CD14-positive monocyte (primary cell): ENCODE measurements around the gene COL17A1. TPM values are rescaled to one million over a fixed set of nuclear protein-coding genes. Genes with fewer than 3 reads are reported as not detected.

Experiments used
- DNase-seq, 3 donors: peaks; one replicate each; pipeline ENCODE4 v3.0.0-alpha.2; 2011 to 2022
- H2AFZ ChIP-seq: 2 replicates; pipeline ENCODE4 v1.6.0; 2012; ENCODE audit warnings: mild to moderate bottlenecking, low read depth, low read length, inconsistent platforms; ENCODE audit not compliant: insufficient read depth, poor library complexity, severe bottlenecking
- H3K27ac ChIP-seq, 2 donors: 1 replicate in 1 of 2; 2 replicates in 1 of 2; pipeline ENCODE4 v1.5.1; 2012 to 2013; ENCODE audit warnings: low read length in 2 of 2, control low read depth in 1 of 2, inconsistent platforms in 1 of 2, low read depth in 1 of 2, mild to moderate bottlenecking in 1 of 2
- H3K27me3 ChIP-seq, 2 donors: one replicate each; pipeline versions ENCODE4 v1.6.0 to v1.6.1; 2011 to 2013; ENCODE audit warnings: low read length in 2 of 2; ENCODE audit not compliant: control insufficient read depth in 2 of 2, insufficient read depth in 2 of 2
- H3K36me3 ChIP-seq, 2 donors: replicated peaks in 1 of 2; 1 replicate in 1 of 2; 2 replicates in 1 of 2; pipeline versions ENCODE4 v1.5.1 to v1.6.1; 2012 to 2013; ENCODE audit warnings: low read length in 2 of 2, control low read depth in 1 of 2, inconsistent platforms in 1 of 2, mild to moderate bottlenecking in 1 of 2; ENCODE audit not compliant: insufficient read depth in 2 of 2, control insufficient read depth in 1 of 2
- H3K4me1 ChIP-seq, 2 donors: 1 replicate in 1 of 2; 2 replicates in 1 of 2; pipeline versions ENCODE4 v1.5.1 to v1.6.1; 2012 to 2013; ENCODE audit warnings: low read length in 2 of 2, control low read depth in 1 of 2, inconsistent platforms in 1 of 2, mild to moderate bottlenecking in 1 of 2, moderate library complexity in 1 of 2; ENCODE audit not compliant: insufficient read depth in 2 of 2, control insufficient read depth in 1 of 2
- H3K4me2 ChIP-seq: replicated peaks from 2 replicates; pipeline ENCODE3; 2012; ENCODE audit warnings: low read length, moderate library complexity, mild to moderate bottlenecking; ENCODE audit not compliant: poor library complexity, severe bottlenecking; ENCODE audit errors: extremely low read depth
- H3K4me3 ChIP-seq, 3 experiments: fragments of 200-600 bp in 1 of 3; sonication (generic) in 1 of 3; replicated peaks in 1 of 3; 1 replicate in 2 of 3; 2 replicates in 1 of 3; pipeline ENCODE4 v1.5.1; 2011 to 2013; ENCODE audit warnings: low read length in 3 of 3, mild to moderate bottlenecking in 3 of 3, control low read depth in 2 of 3, low read depth in 2 of 3, inconsistent platforms in 1 of 3, moderate library complexity in 1 of 3
- H3K79me2 ChIP-seq: 2 replicates; pipeline ENCODE4 v1.6.0; 2012; ENCODE audit warnings: mild to moderate bottlenecking, control low read depth, inconsistent platforms, low read length, moderate library complexity; ENCODE audit not compliant: insufficient read depth
- H3K9ac ChIP-seq: 2 replicates; pipeline ENCODE4 v1.6.0; 2017; ENCODE audit warnings: low read length, mild to moderate bottlenecking; ENCODE audit not compliant: insufficient read depth, poor library complexity, severe bottlenecking
- H3K9me3 ChIP-seq, 2 donors: replicated peaks in 1 of 2; 1 replicate in 1 of 2; 2 replicates in 1 of 2; pipeline versions ENCODE4 v1.5.1 to v1.6.1; 2012 to 2013; ENCODE audit warnings: low read length in 2 of 2, control low read depth in 1 of 2; ENCODE audit not compliant: control insufficient read depth in 1 of 2, insufficient read depth in 1 of 2
- H4K20me1 ChIP-seq: 2 replicates; pipeline ENCODE4 v1.6.0; 2012; ENCODE audit warnings: mild to moderate bottlenecking, low read length, control low read depth, moderate library complexity; ENCODE audit not compliant: insufficient read depth
- H3K27ac Mint-ChIP-seq, 7 donors: one replicate each; pipeline ENCODE4 v1.8.0; 2020; ENCODE audit warnings: mild to moderate bottlenecking in 7 of 7, mixed read lengths in 7 of 7, moderate library complexity in 6 of 7, inconsistent platforms in 2 of 7
- H3K27me3 Mint-ChIP-seq, 3 donors: one replicate each; pipeline ENCODE4 v1.8.0; 2021 to 2022; ENCODE audit warnings: low read depth in 3 of 3, mild to moderate bottlenecking in 3 of 3, mixed read lengths in 3 of 3, moderate library complexity in 3 of 3, inconsistent platforms in 1 of 3
- H3K36me3 Mint-ChIP-seq, 2 donors: one replicate each; pipeline ENCODE4 v1.8.0; 2020; ENCODE audit warnings: mixed read lengths in 2 of 2, inconsistent platforms in 1 of 2, mild to moderate bottlenecking in 1 of 2
- H3K4me1 Mint-ChIP-seq: one replicate; pipeline ENCODE4 v1.8.0; 2020; ENCODE audit warnings: mild to moderate bottlenecking, mixed read lengths
- H3K4me3 Mint-ChIP-seq, 2 donors: one replicate each; pipeline ENCODE4 v1.8.0; 2020; ENCODE audit warnings: mild to moderate bottlenecking in 2 of 2, mixed read lengths in 2 of 2, moderate library complexity in 1 of 2
- H3K9me3 Mint-ChIP-seq, 7 donors: one replicate each; pipeline ENCODE4 v1.8.0; 2020 to 2022; ENCODE audit warnings: mixed read lengths in 7 of 7, mild to moderate bottlenecking in 6 of 7, moderate library complexity in 6 of 7, inconsistent platforms in 2 of 7
- whole genome bisulfite sequencing: methylation state at CpG from one replicate; pipeline ENCODE4 v1.1.5; 2013; ENCODE audit warnings: missing lambda C conversion rate; ENCODE audit not compliant: insufficient coverage; 5-methylcytosine and 5-hydroxymethylcytosine counted together
- intact Hi-C, 2 donors: fragments of 100-400 bp; cut with micrococcal nuclease; formaldehyde crosslinking; loops; one replicate each; pipeline versions ENCODE4 v1.15.0 to v1.15.1; 2023
- polyA plus RNA-seq, 3 donors: library from polyadenylated mRNA; depleted of rRNA in 1 of 3; unstranded in 2 of 3; stranded (reverse) in 1 of 3; fragments of 300-500 nt in 2 of 3; fragments of >200 nt in 1 of 3; fragmentation: Illumina TruSeq in 2 of 3; gene quantifications; 1 replicate in 2 of 3; 2 replicates in 1 of 3; pipeline ENCODE4 v1.2.3, GENCODE V29; 2012 to 2021
- TF ChIP-seq, protein P1 (sequence below): fragments of 200-600 bp; IDR thresholded peaks from one replicate; pipeline ENCODE4 v1.8.0; 2022; ENCODE audit warnings: antibody characterized with exemption, mild to moderate bottlenecking

The COL17A1 gene
- polyA plus RNA-seq, 3 donors = not detected

DNA sequence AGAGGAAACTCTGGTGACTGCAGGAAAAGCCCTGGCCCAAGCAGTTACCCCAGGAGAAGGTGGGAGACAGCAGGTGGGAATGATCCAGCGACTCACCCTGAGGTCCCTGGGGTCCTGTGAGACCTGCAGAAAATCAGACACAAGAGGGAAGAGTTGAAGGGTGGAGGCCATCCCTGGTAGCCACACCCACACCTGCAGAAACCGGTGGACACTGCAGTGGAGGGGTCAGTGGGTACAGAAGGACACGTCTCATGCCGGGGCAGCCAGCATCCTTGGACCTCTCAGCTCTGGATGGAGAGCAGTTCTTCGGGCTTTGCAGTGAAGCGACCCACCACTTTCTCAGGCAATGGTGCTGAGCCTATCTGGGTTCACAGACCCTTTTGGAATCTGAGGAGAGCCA, 39.0 kb downstream of the COL17A1 start:
- DNase-seq = no peak
- no peak overlapping the region for H3K27ac ChIP-seq
- TF ChIP-seq, protein P1, sequence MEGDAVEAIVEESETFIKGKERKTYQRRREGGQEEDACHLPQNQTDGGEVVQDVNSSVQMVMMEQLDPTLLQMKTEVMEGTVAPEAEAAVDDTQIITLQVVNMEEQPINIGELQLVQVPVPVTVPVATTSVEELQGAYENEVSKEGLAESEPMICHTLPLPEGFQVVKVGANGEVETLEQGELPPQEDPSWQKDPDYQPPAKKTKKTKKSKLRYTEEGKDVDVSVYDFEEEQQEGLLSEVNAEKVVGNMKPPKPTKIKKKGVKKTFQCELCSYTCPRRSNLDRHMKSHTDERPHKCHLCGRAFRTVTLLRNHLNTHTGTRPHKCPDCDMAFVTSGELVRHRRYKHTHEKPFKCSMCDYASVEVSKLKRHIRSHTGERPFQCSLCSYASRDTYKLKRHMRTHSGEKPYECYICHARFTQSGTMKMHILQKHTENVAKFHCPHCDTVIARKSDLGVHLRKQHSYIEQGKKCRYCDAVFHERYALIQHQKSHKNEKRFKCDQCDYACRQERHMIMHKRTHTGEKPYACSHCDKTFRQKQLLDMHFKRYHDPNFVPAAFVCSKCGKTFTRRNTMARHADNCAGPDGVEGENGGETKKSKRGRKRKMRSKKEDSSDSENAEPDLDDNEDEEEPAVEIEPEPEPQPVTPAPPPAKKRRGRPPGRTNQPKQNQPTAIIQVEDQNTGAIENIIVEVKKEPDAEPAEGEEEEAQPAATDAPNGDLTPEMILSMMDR = no peak
- no peaks in the 10 kb centered on the region for H3K9me3 ChIP-seq
- no peaks in the 10 kb centered on the region for H3K4me1 ChIP-seq
- Mint-ChIP-seq H3K4me1 (peaks cover 2% of the 10 kb centered on the region), H3K4me3 (no peak overlapping the region), H3K27me3 (peaks cover 0 to 6% (median 0%) of the 10 kb centered on the region in 3 donors), H3K9me3 (no peaks in the 10 kb centered on the region), H3K36me3 (no peaks in the 10 kb centered on the region), H3K27ac (no peak overlapping the region)
- no peaks in the 10 kb centered on the region for H3K36me3 ChIP-seq
- H3K79me2 ChIP-seq = no peaks in the 10 kb centered on the region
- WGBS = 95% methylated on average over 6 of the region's 6 CpGs
- no peaks in the 10 kb centered on the region for H3K27me3 ChIP-seq
- H4K20me1 ChIP-seq = no peaks in the 10 kb centered on the region
- intact Hi-C loops = no loop called here
- H2AFZ ChIP-seq = no peak overlapping the region
- H3K4me3 ChIP-seq = no peak overlapping the region
- H3K9ac ChIP-seq = no peak overlapping the region
- no peak overlapping the region for H3K4me2 ChIP-seq

DNA sequence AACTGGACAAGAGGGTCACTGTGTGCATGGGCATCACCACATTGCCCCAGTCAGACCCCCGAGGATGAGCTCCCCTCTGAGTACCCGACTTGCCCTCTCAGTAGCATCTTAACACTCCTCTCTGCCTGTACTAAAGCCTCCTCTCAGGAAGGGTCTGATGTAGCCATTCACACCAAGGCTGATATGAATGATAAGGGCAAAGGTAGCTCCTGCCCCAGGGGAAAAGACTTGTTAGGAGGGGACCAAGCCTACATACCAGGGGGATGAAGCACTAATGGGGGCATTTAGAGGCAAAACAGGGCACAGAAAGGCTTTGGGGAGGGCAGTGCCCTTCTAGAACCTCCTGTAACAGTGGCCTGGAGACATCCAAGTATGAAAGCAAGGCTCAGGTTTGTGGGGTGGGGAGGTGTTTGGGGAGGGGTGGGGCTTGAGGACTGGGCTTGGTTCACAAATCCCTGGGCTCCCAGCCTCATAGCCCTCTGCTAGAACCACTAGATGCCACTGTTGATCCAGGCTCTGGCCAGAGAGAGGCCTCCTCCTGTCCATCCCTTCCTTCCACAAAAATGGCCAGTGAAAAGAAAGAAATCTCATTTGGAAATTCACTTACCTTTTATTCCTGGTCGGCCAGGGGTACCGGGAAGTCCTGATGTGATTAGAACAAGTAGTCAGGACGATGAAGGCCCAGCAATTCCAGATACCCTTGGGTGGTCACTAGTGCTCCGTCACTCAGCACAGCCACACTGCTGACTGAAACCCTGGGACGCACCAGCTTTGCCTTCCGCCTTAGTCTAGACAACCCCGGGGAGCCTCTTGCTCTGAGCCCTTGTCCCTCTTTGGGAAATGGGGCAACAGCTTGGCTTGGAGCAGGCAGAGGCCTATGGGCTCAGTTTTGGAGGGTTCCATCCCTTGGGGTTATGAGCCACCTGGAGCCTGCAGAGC, 40.3 kb downstream of the COL17A1 start:
- 96% methylated on average over 7 of the region's 9 CpGs for WGBS
- Mint-ChIP-seq H3K4me3 (no peak overlapping the region), H3K27me3 (peaks cover 0 to 6% (median 0%) of the 10 kb centered on the region in 3 donors), H3K27ac (peak overlapping the region in 1 of 7 donors; percentile 68), H3K4me1 (peaks cover 2% of the 10 kb centered on the region), H3K9me3 (no peaks in the 10 kb centered on the region), H3K36me3 (no peaks in the 10 kb centered on the region)
- no peak overlapping the region for H3K4me3 ChIP-seq
- no peak overlapping the region for H3K4me2 ChIP-seq
- H3K27me3 ChIP-seq = no peaks in the 10 kb centered on the region
- H3K9me3 ChIP-seq = no peaks in the 10 kb centered on the region
- DNase-seq = peak in 2 of 3 donors; percentile 17 to 19
- H3K36me3 ChIP-seq = no peaks in the 10 kb centered on the region
- H3K9ac ChIP-seq = no peak overlapping the region
- H3K27ac ChIP-seq = no peak overlapping the region
- H4K20me1 ChIP-seq = no peaks in the 10 kb centered on the region
- H3K4me1 ChIP-seq = no peaks in the 10 kb centered on the region
- H3K79me2 ChIP-seq = no peaks in the 10 kb centered on the region
- TF ChIP-seq, protein P1 = no peak
- H2AFZ ChIP-seq = no peak overlapping the region
- intact Hi-C loops = no loop called here
